Upper lobe of left lung (tissue), 6 donors: ENCODE measurements around the gene U2AF2. TPM values are rescaled to one million over a fixed set of nuclear protein-coding genes. Genes with fewer than 3 reads are reported as not detected.

Experiments
- ATAC-seq, 2 donors: fragments of 200-7000 bp; cut with Tn5 transposase; one replicate each; pipeline ENCODE4 v1.9.1; 2022; ENCODE audit warnings: mild to moderate bottlenecking in 2 of 2, moderate library complexity in 2 of 2; ENCODE audit not compliant: low FRiP score in 2 of 2
- DNase-seq, 2 donors: peaks; one replicate each; pipeline ENCODE4 v3.0.0-alpha.2; 2019 to 2020
- H3K27ac ChIP-seq, 4 donors: fragments of 200-600 bp; sonication (generic); one replicate each; pipeline ENCODE4 v1.5.1; 2016 to 2019
- H3K27me3 ChIP-seq, 4 donors: fragments of 200-600 bp; sonication (generic); one replicate each; pipeline ENCODE4 v1.5.1; 2017 to 2019
- H3K36me3 ChIP-seq, 4 donors: fragments of 200-600 bp; sonication (generic); one replicate each; pipeline ENCODE4 v1.5.1; 2016 to 2019
- H3K4me1 ChIP-seq, 4 donors: fragments of 200-600 bp; sonication (generic); one replicate each; pipeline ENCODE4 v1.5.1; 2018 to 2019
- H3K4me3 ChIP-seq, 4 donors: fragments of 200-600 bp; sonication (generic); one replicate each; pipeline ENCODE4 v1.5.1; 2017 to 2019; ENCODE audit warnings: mild to moderate bottlenecking in 2 of 4, moderate library complexity in 1 of 4
- H3K9me3 ChIP-seq, 4 donors: fragments of 200-600 bp; sonication (generic); one replicate each; pipeline ENCODE4 v1.5.1; 2018 to 2019
- CTCF ChIP-seq, 6 experiments: fragments of 450-650 bp in 4 of 6; fragments of 200-600 bp in 2 of 6; sonication (generic) in 2 of 6; IDR thresholded peaks; one replicate each; pipeline ENCODE4 v1.5.1; 2016 to 2019; ENCODE audit warnings: antibody characterized with exemption in 6 of 6
- EP300 ChIP-seq, 4 donors: sonication (generic); formaldehyde crosslinking; IDR thresholded peaks; one replicate each; pipeline ENCODE4 v1.5.1; 2017; ENCODE audit warnings: antibody characterized with exemption in 4 of 4, control low read depth in 2 of 4
- POLR2A ChIP-seq, 4 donors: fragments of 450-650 bp; IDR thresholded peaks; one replicate each; pipeline ENCODE4 v1.5.1; 2016 to 2017; ENCODE audit warnings: antibody characterized with exemption in 4 of 4, mild to moderate bottlenecking in 2 of 4
- POLR2AphosphoS5 ChIP-seq, 2 donors: sonication (generic); formaldehyde crosslinking; IDR thresholded peaks; one replicate each; pipeline ENCODE4 v1.5.1; 2017; ENCODE audit warnings: antibody characterized with exemption in 2 of 2
- WGBS, 2 donors: methylation state at CpG; one replicate each; pipeline ENCODE4 v1.1.5; 2017 to 2018; 5-methylcytosine and 5-hydroxymethylcytosine counted together
- total RNA-seq, 6 donors: library from RNA; depleted of rRNA in 4 of 6; stranded (reverse); fragments of >200 nt in 4 of 6; gene quantifications; one replicate each; pipeline versions ENCODE4 v1.1.0 to v1.2.1, GENCODE V29; 2016 to 2021
- donor health status: DM: no; HTN: no; CAD: no; lungs with moderate emphysema.
- donor health status: DM: no; HTN: yes; CAD: no; lungs with severe emphysema.

U2AF2 gene
- total RNA-seq, 6 donors from 2014 or later, result 57.7 to 294 (median 157) TPM

DNA sequence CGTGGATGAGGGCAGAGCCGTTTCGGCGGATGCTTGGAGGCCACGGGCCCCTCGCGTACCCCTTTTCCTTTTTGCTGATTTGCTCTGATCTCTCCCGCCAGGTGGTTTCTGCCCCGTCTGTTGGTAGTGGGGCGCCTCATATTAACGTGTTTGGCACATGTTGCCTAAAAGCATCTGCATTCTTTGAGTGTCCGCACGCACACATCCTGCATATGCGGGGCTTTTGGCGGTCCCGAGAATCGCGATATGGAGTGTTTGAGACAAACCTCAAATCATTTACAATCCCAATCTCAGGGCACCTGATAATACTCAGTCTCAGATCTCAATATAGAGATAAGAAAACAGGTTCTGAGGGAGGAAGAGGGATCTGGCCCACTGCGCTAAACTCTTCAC is 809 bp downstream of the U2AF2 start:
- H3K27me3 ChIP-seq, result no peaks in the 10 kb centered on the region

DNA sequence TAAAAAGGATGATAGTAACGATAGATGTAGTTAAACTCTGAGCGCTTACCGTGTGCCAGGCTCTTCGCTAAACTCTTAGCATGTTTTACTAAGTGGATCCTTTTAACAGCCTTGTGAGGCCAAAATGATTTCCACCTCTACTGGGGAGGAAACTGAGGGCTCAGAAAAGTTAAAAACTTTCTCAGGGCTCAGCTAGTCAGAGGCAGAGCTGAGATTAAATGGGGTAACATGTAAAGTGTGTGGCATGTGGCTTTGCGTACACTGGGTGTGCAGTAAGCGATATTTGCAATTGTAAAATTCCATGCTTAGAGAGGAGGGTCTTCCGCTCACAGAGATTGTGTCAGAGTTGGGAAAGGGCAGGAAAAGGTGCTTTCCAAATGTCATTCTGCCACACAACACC is 1.7 kb downstream of the U2AF2 start:
- Histone ChIP-seq H3K9me3 (no peaks in the 10 kb centered on the region), H3K27me3 (no peaks in the 10 kb centered on the region), H3K36me3 (peaks cover 9 to 34% (median 28%) of the 10 kb centered on the region in 4 donors), H3K27ac (no peak overlapping the region), H3K4me3 (peak overlapping the region in 3 of 4 donors; percentile 84 to 99 (median 98)), H3K4me1 (peaks cover 42 to 59% (median 48%) of the 10 kb centered on the region in 4 donors)
- no peak for DNase-seq
- ATAC-seq, result no peak
- WGBS, 2 donors, result 56 to 58% methylated on average over 7 of the region's 7 CpGs
- TF ChIP-seq POLR2A (IDR thresholded peaks at IDR 0.05) (no peak), POLR2AphosphoS5 (IDR thresholded peaks at IDR 0.05) (no peak), CTCF (IDR thresholded peaks at IDR 0.05) (no peak)

More for the DNA sequence above, 809 bp downstream of the U2AF2 start:
- Histone ChIP-seq H3K4me1 (peaks cover 42 to 59% (median 48%) of the 10 kb centered on the region in 4 donors), H3K36me3 (peaks cover 5 to 29% (median 19%) of the 10 kb centered on the region in 4 donors), H3K9me3 (no peaks in the 10 kb centered on the region), H3K4me3 (peak overlapping the region; percentile 84 to 99 (median 98)), H3K27ac (peak overlapping the region; percentile 96 to 100 (median 99))
- DNase-seq (no peak), ATAC-seq (no peak)
- no peak for TF ChIP-seq POLR2A (IDR thresholded peaks at IDR 0.05)
- no peak for TF ChIP-seq POLR2AphosphoS5 (IDR thresholded peaks at IDR 0.05)
- no peak for TF ChIP-seq CTCF (IDR thresholded peaks at IDR 0.05)
- TF ChIP-seq EP300 (IDR thresholded peaks at IDR 0.05), result no peak
- 0 to 1% methylated on average over 19 of the region's 19 CpGs for WGBS, 2 donors

GRCh38 chr19:55656988-55657747 is 2.3 kb downstream of the U2AF2 start:
- peak overlapping the region in 1 of 4 donors; percentile 2 for H3K27ac ChIP-seq
- WGBS, 2 donors, result 42 to 55% methylated on average over 18 of the region's 18 CpGs
- no peaks in the 10 kb centered on the region for H3K27me3 ChIP-seq
- ATAC-seq (no peak), DNase-seq (peak in 1 of 2 donors; percentile 76)
- TF ChIP-seq CTCF (IDR thresholded peaks at IDR 0.05) (no peak), POLR2AphosphoS5 (IDR thresholded peaks at IDR 0.05) (no peak), POLR2A (IDR thresholded peaks at IDR 0.05) (no peak), EP300 (IDR thresholded peaks at IDR 0.05) (no peak)
- peaks cover 42 to 59% (median 48%) of the 10 kb centered on the region in 4 donors for H3K4me1 ChIP-seq
- H3K4me3 ChIP-seq, result peak overlapping the region in 3 of 4 donors; percentile 84 to 99 (median 98)
- peaks cover 14 to 40% (median 34%) of the 10 kb centered on the region in 4 donors for H3K36me3 ChIP-seq
- no peaks in the 10 kb centered on the region for H3K9me3 ChIP-seq

GRCh38 chr19:55658846-55659459 is 4.1 kb downstream of the U2AF2 start:
- WGBS, 2 donors, result 90 to 94% methylated on average over 34 to 35 of the region's 37 CpGs

More at GRCh38 chr19:55658846-55659459, 4.1 kb downstream of the U2AF2 start:
- no peaks in the 10 kb centered on the region for H3K27me3 ChIP-seq
- no peak overlapping the region for H3K27ac ChIP-seq
- H3K4me1 ChIP-seq, result peaks cover 37 to 49% (median 45%) of the 10 kb centered on the region in 4 donors
- peaks cover 30 to 52% (median 51%) of the 10 kb centered on the region in 4 donors for H3K36me3 ChIP-seq
- TF ChIP-seq POLR2A (IDR thresholded peaks at IDR 0.05) (no peak), EP300 (IDR thresholded peaks at IDR 0.05) (no peak), POLR2AphosphoS5 (IDR thresholded peaks at IDR 0.05) (no peak), CTCF (IDR thresholded peaks at IDR 0.05) (no peak)
- ATAC-seq (no peak), DNase-seq (peak in 1 of 2 donors; percentile 82)
- H3K4me3 ChIP-seq, result no peak overlapping the region
- H3K9me3 ChIP-seq, result no peaks in the 10 kb centered on the region
